ENCODE data around the gene PHF21A. TPM values are rescaled to one million over a fixed set of nuclear protein-coding genes. Genes with fewer than 3 reads are reported as not detected.
A peak's percentile ranks its signal among the peaks of the same experiment; 100 is the strongest.

Gene PHF21A
- total and polyA plus RNA-seq, 10 of the 15 experiments (the other 5 are each of a cell fraction or from before 2014, with no cell fraction given) = 2.6 to 37.2 (median 16.0) TPM

DNA sequence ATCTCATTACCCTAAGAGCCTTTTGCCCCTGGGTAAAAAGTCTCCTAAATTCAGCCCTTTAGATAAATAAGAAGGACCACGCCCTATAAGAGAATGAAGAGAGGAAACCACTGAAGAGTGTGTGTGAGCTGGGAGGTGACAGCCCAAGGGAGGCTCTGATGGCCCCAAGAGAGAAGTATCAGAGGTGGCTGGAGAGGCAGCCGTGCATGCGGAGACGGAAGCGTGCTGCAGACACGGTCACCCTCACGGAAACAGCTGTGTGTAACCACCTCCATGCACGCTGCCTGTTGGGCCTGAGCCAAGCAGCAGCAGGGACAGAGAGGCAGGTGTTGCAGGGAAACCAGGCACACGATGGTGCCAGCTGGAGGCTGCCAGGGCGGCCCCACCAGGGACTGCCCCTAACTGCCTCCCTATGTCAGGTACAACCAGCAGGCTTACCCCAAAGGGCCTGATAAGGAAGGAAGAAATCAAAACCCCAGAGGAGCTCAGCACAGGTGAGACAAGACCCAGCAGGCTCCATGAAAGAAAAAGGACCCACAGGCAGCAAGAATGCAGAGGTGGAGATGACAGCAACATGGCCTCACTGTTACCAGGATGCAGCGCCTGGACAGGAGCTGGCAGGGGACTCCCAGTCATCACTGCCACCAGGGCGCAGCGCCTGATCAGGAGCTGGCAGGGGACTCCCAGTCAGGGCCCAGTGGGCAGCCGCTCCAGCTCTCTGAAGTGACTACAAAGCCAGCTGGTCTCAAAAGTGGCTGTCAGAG, 191.0 kb downstream of the PHF21A start (continued):
- TF ChIP-seq TARDBP (IDR thresholded peaks at IDR 0.05; ENCODE audit: borderline replicate concordance) (peak; percentile 77), MTA2 (IDR thresholded peaks at IDR 0.05; ENCODE audit: low read depth) (peak; percentile 58), NFIC (IDR thresholded peaks at IDR 0.05; ENCODE audit: low read depth, low read length) (peak; percentile 86), EZH2 (IDR thresholded peaks at IDR 0.05; ENCODE audit: borderline replicate concordance, control insufficient read depth, low read depth, low read length) (no peak), PAX5 (IDR thresholded peaks at IDR 0.05; ENCODE audit: borderline replicate concordance, low read depth, low read length) (peak; percentile 99), SMARCA5 (IDR thresholded peaks at IDR 0.05) (0 out of 2 replicates have a peak, but pooled peaks have one; percentile 31), LARP7 (IDR thresholded peaks at IDR 0.05) (peak; percentile 88), HCFC1 (IDR thresholded peaks at IDR 0.05; ENCODE audit: low read length) (no peak), ATF7 (IDR thresholded peaks at IDR 0.05; ENCODE audit: low read depth) (peak; percentile 73), RELA (IDR thresholded peaks at IDR 0.05; ENCODE audit: borderline replicate concordance, partially characterized antibody) (peak; percentile 17), ATF2 (IDR thresholded peaks at IDR 0.05; ENCODE audit: low read length) (peak; percentile 86), CREM (IDR thresholded peaks at IDR 0.05; ENCODE audit: low read depth) (peak; percentile 71; the same call in 1 of the 2 replicates), ASH2L (IDR thresholded peaks at IDR 0.05; ENCODE audit: borderline replicate concordance, low read depth) (0 out of 2 replicates have a peak, but pooled peaks have one; percentile 40), ZNF384 (IDR thresholded peaks at IDR 0.05; ENCODE audit: borderline replicate concordance, low read depth, low read length) (peak; percentile 52; the same call in 1 of the 2 replicates), IRF4 (IDR thresholded peaks at IDR 0.05; ENCODE audit: low read depth, low read length) (peak; percentile 37; the same call in 1 of the 2 replicates), ZBTB33 (IDR thresholded peaks at IDR 0.05) (no peak), ZSCAN29 (IDR thresholded peaks at IDR 0.05) (no peak; the same call in 1 of the 2 replicates), NR2C1 (IDR thresholded peaks at IDR 0.05) (no peak), FOXM1 (IDR thresholded peaks at IDR 0.05; ENCODE audit: low read depth, low read length) (peak; percentile 85), IKZF1 (conservative IDR thresholded peaks at IDR 0.05) (peak; percentile 85)
- TF ChIP-seq, protein P1, sequence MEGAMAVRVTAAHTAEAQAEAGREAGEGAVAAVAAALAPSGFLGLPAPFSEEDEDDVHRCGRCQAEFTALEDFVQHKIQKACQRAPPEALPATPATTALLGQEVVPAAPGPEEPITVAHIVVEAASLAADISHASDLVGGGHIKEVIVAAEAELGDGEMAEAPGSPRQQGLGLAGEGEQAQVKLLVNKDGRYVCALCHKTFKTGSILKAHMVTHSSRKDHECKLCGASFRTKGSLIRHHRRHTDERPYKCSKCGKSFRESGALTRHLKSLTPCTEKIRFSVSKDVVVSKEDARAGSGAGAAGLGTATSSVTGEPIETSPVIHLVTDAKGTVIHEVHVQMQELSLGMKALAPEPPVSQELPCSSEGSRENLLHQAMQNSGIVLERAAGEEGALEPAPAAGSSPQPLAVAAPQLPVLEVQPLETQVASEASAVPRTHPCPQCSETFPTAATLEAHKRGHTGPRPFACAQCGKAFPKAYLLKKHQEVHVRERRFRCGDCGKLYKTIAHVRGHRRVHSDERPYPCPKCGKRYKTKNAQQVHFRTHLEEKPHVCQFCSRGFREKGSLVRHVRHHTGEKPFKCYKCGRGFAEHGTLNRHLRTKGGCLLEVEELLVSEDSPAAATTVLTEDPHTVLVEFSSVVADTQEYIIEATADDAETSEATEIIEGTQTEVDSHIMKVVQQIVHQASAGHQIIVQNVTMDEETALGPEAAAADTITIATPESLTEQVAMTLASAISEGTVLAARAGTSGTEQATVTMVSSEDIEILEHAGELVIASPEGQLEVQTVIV (IDR thresholded peaks at IDR 0.05; ENCODE audit: borderline replicate concordance, partially characterized antibody) = no peak
- TF ChIP-seq, protein P2, sequence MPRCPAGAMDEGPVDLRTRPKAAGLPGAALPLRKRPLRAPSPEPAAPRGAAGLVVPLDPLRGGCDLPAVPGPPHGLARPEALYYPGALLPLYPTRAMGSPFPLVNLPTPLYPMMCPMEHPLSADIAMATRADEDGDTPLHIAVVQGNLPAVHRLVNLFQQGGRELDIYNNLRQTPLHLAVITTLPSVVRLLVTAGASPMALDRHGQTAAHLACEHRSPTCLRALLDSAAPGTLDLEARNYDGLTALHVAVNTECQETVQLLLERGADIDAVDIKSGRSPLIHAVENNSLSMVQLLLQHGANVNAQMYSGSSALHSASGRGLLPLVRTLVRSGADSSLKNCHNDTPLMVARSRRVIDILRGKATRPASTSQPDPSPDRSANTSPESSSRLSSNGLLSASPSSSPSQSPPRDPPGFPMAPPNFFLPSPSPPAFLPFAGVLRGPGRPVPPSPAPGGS (IDR thresholded peaks at IDR 0.05; ENCODE audit: borderline replicate concordance, insufficient read depth, low read depth, low read length, poor library complexity, severe bottlenecking) = peak; percentile 66

All from GM12878 (cell line).